Measurements from ENCODE around the gene PRMT5. TPM values are rescaled to one million over a fixed set of nuclear protein-coding genes. Genes with fewer than 3 reads are reported as not detected.

Gene PRMT5
- polyA plus RNA-seq, 1 donor, result 65.2 TPM

DNA sequence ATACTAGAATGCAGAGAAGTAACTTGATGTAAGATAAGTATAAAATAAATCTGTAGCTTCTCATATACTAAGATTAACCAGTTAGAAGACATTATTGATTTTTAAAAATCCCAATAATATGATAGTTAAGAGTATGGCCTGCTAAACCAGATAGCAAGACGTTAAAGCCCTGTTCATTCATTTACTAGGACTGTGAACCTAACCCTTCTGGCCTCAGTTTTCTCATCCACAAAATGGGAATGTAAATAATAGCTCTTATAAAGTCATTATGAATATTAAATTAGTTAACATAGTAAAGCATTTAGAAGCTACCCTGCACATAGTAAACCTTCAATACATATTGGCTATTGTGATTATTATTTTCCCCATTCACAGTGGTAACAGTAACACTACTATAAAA, 6.0 kb upstream of the PRMT5 start:
- H3K36me3 ChIP-seq (ENCODE audit: control insufficient read depth, insufficient read depth, low read length), result no peaks in the 10 kb centered on the region
- no peak for DNase-seq
- H3K4me1 ChIP-seq (ENCODE audit: control insufficient read depth, insufficient read depth, low read length), result no peaks in the 10 kb centered on the region
- no peaks in the 10 kb centered on the region for H3K27me3 ChIP-seq (ENCODE audit: control insufficient read depth, insufficient read depth, low read length)
- no peak overlapping the region for H3K27ac ChIP-seq (ENCODE audit: low read length)
- no CpG with 5 or more reads among the region's 1 CpG for WGBS (ENCODE audit: insufficient coverage, low lambda C conversion rate)
- H3K4me3 ChIP-seq (ENCODE audit: low read length), result no peak overlapping the region
- no peaks in the 10 kb centered on the region for H3K9me3 ChIP-seq (ENCODE audit: control insufficient read depth, low read depth, low read length)

DNA sequence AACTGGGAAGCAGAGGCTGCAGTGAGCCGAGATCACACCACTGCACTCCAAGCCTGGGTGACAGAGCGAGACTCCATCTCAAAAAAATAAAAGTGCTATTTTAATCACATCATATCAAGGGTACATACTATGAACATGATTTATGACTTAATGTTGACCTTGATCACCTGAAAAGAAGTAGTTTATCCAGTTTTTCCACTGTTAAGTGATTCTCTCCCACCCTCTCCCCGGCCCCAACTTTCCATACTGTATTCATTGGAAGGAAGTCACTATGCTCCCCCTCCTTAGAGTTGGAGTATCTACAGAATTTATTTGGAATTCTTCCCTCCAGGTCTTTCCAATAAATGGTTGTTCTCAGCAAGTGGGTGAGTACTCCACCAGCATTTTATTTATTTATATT, 3.0 kb upstream of the PRMT5 start:
- no peaks in the 10 kb centered on the region for H3K9me3 ChIP-seq (ENCODE audit: control insufficient read depth, low read depth, low read length)
- no peaks in the 10 kb centered on the region for H3K4me1 ChIP-seq (ENCODE audit: control insufficient read depth, insufficient read depth, low read length)
- H3K36me3 ChIP-seq (ENCODE audit: control insufficient read depth, insufficient read depth, low read length), result peaks cover 2% of the 10 kb centered on the region
- WGBS (ENCODE audit: insufficient coverage, low lambda C conversion rate), result no CpG with 5 or more reads among the region's 3 CpGs
- no peak overlapping the region for H3K27ac ChIP-seq (ENCODE audit: low read length)
- DNase-seq, result no peak
- H3K4me3 ChIP-seq (ENCODE audit: low read length), result no peak overlapping the region
- no peaks in the 10 kb centered on the region for H3K27me3 ChIP-seq (ENCODE audit: control insufficient read depth, insufficient read depth, low read length)

DNA sequence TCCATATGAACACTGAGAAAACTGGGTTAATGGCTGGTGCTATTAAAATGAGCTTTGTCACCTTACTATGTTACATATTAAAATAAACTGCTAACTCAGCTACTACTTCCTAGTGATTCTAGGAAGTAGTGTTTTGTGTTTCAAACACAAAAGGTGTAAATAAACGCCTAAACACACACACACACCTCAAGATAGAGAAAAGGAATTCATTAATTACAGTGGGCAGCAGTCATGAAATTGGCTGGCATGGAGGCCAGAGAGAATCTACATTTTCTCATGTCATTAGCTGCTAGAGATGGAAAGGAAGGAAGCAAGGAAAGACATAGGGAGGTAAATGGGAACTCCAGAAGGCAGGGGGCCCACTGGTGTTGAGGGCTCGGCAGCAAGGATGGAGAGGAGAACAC, 787 bp upstream of the PRMT5 start:
- peaks cover 16% of the 10 kb centered on the region for H3K36me3 ChIP-seq (ENCODE audit: control insufficient read depth, insufficient read depth, low read length)
- no peaks in the 10 kb centered on the region for H3K9me3 ChIP-seq (ENCODE audit: control insufficient read depth, low read depth, low read length)
- no peak for DNase-seq
- peak overlapping the region; percentile 88 for H3K27ac ChIP-seq (ENCODE audit: low read length)
- H3K4me1 ChIP-seq (ENCODE audit: control insufficient read depth, insufficient read depth, low read length), result peaks cover 6% of the 10 kb centered on the region
- H3K27me3 ChIP-seq (ENCODE audit: control insufficient read depth, insufficient read depth, low read length), result no peaks in the 10 kb centered on the region
- 0% methylated on average over 1 of the region's 2 CpGs for WGBS (ENCODE audit: insufficient coverage, low lambda C conversion rate)
- peak overlapping the region; percentile 53 for H3K4me3 ChIP-seq (ENCODE audit: low read length)

DNA sequence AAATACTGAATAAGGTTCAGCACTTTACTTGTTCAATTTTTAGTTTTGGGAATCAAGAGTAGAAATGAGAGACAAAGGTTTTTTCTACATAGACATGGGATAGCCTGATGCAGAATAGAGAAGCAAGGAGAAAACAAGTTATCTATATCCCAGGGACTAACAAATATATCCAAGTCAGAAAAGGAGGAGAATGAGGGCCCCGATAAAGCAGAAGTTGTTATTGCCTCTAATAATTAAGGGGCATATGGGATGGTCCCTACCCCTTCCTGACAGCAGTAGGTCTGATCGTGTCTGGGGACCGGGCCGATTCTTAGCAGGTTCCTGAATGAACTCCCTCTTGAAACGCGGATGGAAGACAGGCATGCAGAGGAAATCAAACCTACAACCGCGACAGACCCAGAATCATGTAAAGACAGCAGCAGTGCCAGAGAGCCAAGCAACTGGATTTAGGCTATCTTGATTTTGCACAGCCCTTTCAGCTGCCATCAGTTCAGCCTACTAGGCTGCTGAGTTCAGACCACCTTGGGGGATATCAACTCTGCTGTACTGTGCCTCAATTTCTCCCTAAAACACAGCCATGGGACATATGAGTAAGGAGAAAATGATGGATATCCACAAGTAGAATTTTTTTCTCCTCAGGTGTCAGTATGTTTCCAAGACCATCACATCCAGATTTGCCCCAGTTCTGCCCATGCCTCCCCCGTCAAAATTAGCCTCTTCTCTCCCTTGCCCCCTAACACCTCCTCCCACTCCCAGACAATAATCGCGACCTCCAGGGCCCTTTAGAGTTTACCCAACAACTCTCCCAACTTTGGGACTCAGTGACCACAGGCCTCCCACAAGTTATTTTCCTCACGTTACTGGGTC, 706 bp downstream of the PRMT5 start:
- peak in 1 of 2 donors; percentile 21 for DNase-seq
- H3K4me1 ChIP-seq (ENCODE audit: control insufficient read depth, insufficient read depth, low read length), result peaks cover 6% of the 10 kb centered on the region
- no peaks in the 10 kb centered on the region for H3K9me3 ChIP-seq (ENCODE audit: control insufficient read depth, low read depth, low read length)
- H3K36me3 ChIP-seq (ENCODE audit: control insufficient read depth, insufficient read depth, low read length), result peaks cover 30% of the 10 kb centered on the region
- H3K27me3 ChIP-seq (ENCODE audit: control insufficient read depth, insufficient read depth, low read length), result no peaks in the 10 kb centered on the region
- peak overlapping the region; percentile 89 for H3K4me3 ChIP-seq (ENCODE audit: low read length)
- peak overlapping the region; percentile 86 for H3K27ac ChIP-seq (ENCODE audit: low read length)
- no CpG with 5 or more reads among the region's 12 CpGs for WGBS (ENCODE audit: insufficient coverage, low lambda C conversion rate)

DNA sequence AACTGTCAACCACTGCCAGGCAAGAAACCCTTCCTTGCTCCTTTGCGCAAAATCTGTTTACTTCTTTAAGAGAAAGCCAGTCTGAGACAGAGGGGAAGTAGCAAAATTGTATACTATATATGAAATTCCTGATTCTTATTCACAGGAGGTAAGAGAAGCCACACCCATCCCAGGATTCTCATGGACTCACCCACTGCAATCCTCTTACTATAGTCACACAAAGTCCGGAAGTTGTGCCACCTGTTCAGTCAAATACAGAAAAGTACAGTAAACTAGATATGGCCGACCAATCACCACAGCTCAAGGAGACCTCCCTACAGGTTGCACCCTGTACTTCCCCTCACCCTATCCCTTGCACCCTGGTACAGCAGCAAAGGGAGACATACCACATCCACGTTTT, 2.9 kb downstream of the PRMT5 start:
- DNase-seq, result peak in 1 of 2 donors; percentile 72
- Histone ChIP-seq H3K36me3 (ENCODE audit: control insufficient read depth, insufficient read depth, low read length) (peaks cover 44% of the 10 kb centered on the region), H3K9me3 (ENCODE audit: control insufficient read depth, low read depth, low read length) (no peaks in the 10 kb centered on the region), H3K27ac (ENCODE audit: low read length) (peak overlapping the region; percentile 37), H3K4me3 (ENCODE audit: low read length) (no peak overlapping the region), H3K4me1 (ENCODE audit: control insufficient read depth, insufficient read depth, low read length) (peaks cover 16% of the 10 kb centered on the region), H3K27me3 (ENCODE audit: control insufficient read depth, insufficient read depth, low read length) (no peaks in the 10 kb centered on the region)
- WGBS (ENCODE audit: insufficient coverage, low lambda C conversion rate), result 50% methylated on average over 1 of the region's 4 CpGs

DNA sequence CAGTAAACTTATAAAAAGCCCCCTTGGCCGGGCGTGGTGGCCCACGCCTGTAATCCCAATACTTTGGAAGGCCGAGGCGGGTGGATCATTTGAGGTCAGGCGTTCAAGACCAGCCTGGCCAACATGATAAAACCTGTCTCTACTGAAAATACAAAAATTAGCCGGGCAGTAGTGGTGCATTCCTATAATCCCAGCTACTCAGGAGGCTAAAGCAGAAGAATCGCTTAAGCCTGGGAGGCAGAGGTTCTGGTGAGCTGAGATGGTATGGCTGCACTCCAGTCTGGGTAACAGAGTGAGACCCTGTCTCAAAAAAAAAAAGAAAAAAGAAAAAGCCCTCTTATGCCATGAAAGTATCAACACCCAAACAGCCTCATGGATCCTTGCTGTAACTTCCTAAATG, 3.7 kb downstream of the PRMT5 start:
- Histone ChIP-seq H3K27ac (ENCODE audit: low read length) (no peak overlapping the region), H3K36me3 (ENCODE audit: control insufficient read depth, insufficient read depth, low read length) (peaks cover 52% of the 10 kb centered on the region), H3K4me1 (ENCODE audit: control insufficient read depth, insufficient read depth, low read length) (peaks cover 16% of the 10 kb centered on the region), H3K9me3 (ENCODE audit: control insufficient read depth, low read depth, low read length) (no peaks in the 10 kb centered on the region), H3K4me3 (ENCODE audit: low read length) (no peak overlapping the region), H3K27me3 (ENCODE audit: control insufficient read depth, insufficient read depth, low read length) (no peaks in the 10 kb centered on the region)
- no CpG with 5 or more reads among the region's 8 CpGs for WGBS (ENCODE audit: insufficient coverage, low lambda C conversion rate)
- no peak for DNase-seq

DNA sequence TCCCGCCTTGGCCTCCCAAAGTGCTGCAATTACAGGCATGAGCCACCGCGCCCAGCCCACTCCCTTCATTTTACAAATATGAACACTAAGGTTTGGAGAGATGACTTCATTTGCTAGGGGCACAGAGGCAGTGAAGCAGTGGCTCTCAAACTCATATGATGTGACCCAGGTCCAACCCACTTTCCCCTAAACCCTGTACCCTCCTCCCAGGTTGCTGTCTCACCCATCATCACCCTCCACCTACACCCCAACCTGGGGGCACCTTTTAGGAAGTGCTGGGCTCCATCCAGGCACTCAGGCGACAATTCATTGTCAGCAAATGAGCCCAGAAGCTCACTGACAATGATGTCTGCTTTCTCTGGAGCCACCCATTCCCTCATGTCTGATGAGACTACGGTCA, 5.4 kb downstream of the PRMT5 start:
- Histone ChIP-seq H3K27me3 (ENCODE audit: control insufficient read depth, insufficient read depth, low read length) (no peaks in the 10 kb centered on the region), H3K27ac (ENCODE audit: low read length) (no peak overlapping the region), H3K4me3 (ENCODE audit: low read length) (no peak overlapping the region), H3K4me1 (ENCODE audit: control insufficient read depth, insufficient read depth, low read length) (peaks cover 20% of the 10 kb centered on the region), H3K9me3 (ENCODE audit: control insufficient read depth, low read depth, low read length) (no peaks in the 10 kb centered on the region), H3K36me3 (ENCODE audit: control insufficient read depth, insufficient read depth, low read length) (peaks cover 57% of the 10 kb centered on the region)
- DNase-seq, result no peak
- 100% methylated on average over 1 of the region's 5 CpGs for WGBS (ENCODE audit: insufficient coverage, low lambda C conversion rate)

DNA sequence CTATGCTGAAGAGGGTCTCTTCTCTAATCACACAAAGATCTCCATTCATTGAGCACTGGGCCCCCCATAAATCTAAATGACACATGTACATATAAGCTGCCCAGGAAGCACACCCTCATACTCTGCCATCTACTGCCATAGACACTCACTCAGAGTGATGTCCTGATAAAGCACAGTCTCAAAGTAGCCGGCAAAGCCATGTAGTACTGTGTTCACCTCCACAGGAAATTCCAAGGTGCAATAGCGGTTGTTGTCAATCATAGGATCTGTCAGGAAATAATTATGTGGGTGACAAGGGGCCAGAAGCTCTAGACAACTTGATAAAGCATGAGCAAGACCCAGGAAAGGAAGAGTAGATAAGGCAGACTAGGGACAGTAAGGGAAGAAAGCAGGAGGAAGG, 6.9 kb downstream of the PRMT5 start:
- H3K4me1 ChIP-seq (ENCODE audit: control insufficient read depth, insufficient read depth, low read length), result peaks cover 26% of the 10 kb centered on the region
- peak overlapping the region; percentile 65 for H3K27ac ChIP-seq (ENCODE audit: low read length)
- H3K4me3 ChIP-seq (ENCODE audit: low read length), result no peak overlapping the region
- H3K36me3 ChIP-seq (ENCODE audit: control insufficient read depth, insufficient read depth, low read length), result peaks cover 57% of the 10 kb centered on the region
- H3K27me3 ChIP-seq (ENCODE audit: control insufficient read depth, insufficient read depth, low read length), result no peaks in the 10 kb centered on the region
- no peaks in the 10 kb centered on the region for H3K9me3 ChIP-seq (ENCODE audit: control insufficient read depth, low read depth, low read length)
- no CpG with 5 or more reads among the region's 2 CpGs for WGBS (ENCODE audit: insufficient coverage, low lambda C conversion rate)
- no peak for DNase-seq

DNA sequence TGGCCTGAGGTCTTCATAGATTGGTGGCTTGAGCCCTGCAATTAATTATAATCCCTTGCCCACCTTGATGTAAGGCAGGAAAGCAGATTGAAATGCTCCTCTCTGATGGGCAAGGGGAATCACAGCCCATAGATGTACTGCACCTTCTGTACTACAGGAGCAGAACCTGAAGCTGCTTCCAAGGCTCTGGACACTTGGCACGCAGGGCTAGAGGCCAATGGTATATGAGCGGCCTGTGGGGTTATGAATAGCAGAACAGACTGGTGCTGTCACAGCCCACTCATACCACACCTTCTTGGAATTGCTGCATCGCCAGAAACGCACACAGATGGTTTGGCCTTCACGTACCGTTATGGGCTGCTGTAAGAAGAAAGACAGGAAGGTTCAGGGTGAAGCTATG, 8.5 kb downstream of the PRMT5 start:
- peaks cover 52% of the 10 kb centered on the region for H3K36me3 ChIP-seq (ENCODE audit: control insufficient read depth, insufficient read depth, low read length)
- no peak overlapping the region for H3K27ac ChIP-seq (ENCODE audit: low read length)
- WGBS (ENCODE audit: insufficient coverage, low lambda C conversion rate), result 100% methylated on average over 1 of the region's 6 CpGs
- DNase-seq, result no peak
- H3K4me1 ChIP-seq (ENCODE audit: control insufficient read depth, insufficient read depth, low read length), result peaks cover 20% of the 10 kb centered on the region
- H3K4me3 ChIP-seq (ENCODE audit: low read length), result no peak overlapping the region
- no peaks in the 10 kb centered on the region for H3K9me3 ChIP-seq (ENCODE audit: control insufficient read depth, low read depth, low read length)
- no peaks in the 10 kb centered on the region for H3K27me3 ChIP-seq (ENCODE audit: control insufficient read depth, insufficient read depth, low read length)

DNA sequence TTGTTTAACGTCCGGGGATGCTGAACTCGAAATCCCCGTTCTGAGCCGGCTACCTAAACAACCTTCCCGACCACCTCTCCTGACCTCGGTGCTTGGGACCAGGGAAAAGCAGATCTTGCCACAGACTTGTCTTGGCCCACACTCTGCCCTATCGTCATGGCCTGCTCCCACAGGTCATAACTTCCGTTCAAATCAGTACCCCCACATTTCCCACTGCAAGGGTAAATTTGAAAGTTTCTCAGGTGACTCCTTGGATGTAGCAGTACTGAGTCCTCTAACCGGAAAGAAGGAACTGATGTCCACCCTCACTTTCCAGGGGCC, 9.6 kb downstream of the PRMT5 start:
- Histone ChIP-seq H3K36me3 (ENCODE audit: control insufficient read depth, insufficient read depth, low read length) (peaks cover 45% of the 10 kb centered on the region), H3K4me3 (ENCODE audit: low read length) (peak overlapping the region; percentile 43)

More for the DNA sequence above, 9.6 kb downstream of the PRMT5 start:
- Histone ChIP-seq H3K27me3 (ENCODE audit: control insufficient read depth, insufficient read depth, low read length) (no peaks in the 10 kb centered on the region), H3K4me1 (ENCODE audit: control insufficient read depth, insufficient read depth, low read length) (peaks cover 20% of the 10 kb centered on the region), H3K27ac (ENCODE audit: low read length) (peak overlapping the region; percentile 84), H3K9me3 (ENCODE audit: control insufficient read depth, low read depth, low read length) (no peaks in the 10 kb centered on the region)
- no peak for DNase-seq
- no CpG with 5 or more reads among the region's 10 CpGs for WGBS (ENCODE audit: insufficient coverage, low lambda C conversion rate)
